ENCODE measurements around the gene RABGAP1L.

DNA sequence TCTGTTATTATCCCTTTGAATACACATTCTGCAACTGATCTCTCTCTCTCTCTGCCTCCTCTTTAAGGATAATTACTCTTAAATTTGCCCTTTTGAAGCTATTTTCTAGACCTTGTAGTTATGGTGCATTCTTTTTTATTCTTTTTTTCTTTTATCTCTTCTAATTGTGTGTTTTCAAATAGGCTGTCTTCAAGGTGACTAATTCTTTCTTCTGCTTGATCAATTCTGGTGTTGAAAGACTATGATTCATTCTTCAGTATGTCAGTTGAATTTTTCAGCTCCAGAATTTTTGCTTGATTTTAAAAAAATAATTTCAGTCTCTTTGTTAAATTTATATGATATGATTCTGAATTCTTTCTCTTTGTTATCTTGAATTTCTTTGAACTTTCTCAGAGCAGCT is 192.8 kb downstream of the RABGAP1L start:
- TF ChIP-seq POLR2A (IDR thresholded peaks at IDR 0.05) = no peak
- no peak for TF ChIP-seq CTCF (IDR thresholded peaks at IDR 0.05)

Data from lower leg skin (tissue), 3 donors.